SW480 (cell line): Measurements from ENCODE around the gene EFS.
A peak's percentile ranks its signal among the peaks of the same experiment; 100 is the strongest.

Experiments used
- DNase-seq: peaks from one replicate; pipeline ENCODE4 v3.0.0-alpha.2; 2016; ENCODE audit warnings: low spot score

The EFS gene

GRCh38 chr14:23358553-23359166 is 6.3 kb downstream of the EFS start:
- DNase-seq, result no peak

GRCh38 chr14:23358042-23358441 is 6.9 kb downstream of the EFS start:
- no peak for DNase-seq

DNA sequence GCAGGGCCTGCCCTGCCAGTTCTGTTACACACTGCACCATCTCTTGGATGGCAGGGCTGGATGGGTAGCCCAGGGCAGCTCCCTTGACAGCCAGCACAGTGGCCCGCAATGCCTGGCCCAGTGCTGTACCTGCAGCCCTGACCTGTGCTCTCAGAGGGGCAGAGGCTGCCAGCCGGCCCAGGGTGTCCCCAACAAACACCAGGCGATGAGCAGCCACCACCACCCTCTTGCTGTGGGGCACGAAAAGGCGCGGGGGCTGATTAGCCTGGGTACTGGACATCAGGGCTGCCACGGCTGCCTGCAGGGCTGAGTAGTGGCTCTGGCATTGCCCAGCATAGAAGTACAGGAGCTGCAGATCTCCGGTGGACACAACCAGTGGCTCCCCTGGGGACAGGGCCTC is 7.7 kb downstream of the EFS start:
- DNase-seq, result no peak

DNA sequence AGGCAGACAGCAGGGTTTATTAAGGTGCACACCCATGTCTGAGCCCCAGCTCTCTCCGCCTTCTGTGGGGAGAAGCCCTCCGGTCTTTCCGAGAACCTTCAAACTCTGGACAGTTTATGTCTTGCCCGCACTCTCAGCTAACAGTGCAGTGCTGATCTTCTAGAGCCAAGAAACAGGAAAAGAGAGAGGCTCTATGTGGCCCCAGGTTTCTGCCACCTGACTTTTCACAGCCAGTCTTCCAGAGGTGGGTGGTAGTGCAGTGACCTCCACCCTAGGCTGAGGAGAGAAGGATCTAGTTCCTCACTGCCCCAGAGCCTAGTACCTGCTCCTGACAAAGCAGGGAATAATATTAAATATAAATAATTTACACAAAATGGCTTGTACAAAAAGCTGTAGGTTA is 8.3 kb downstream of the EFS start:
- no peak for DNase-seq

GRCh38 chr14:23355871-23356435 is 9.0 kb downstream of the EFS start:
- DNase-seq, result no peak

GRCh38 chr14:23354990-23355389 is 10.0 kb downstream of the EFS start:
- DNase-seq, result no peak

GRCh38 chr14:23353433-23353780 is 11.6 kb downstream of the EFS start:
- DNase-seq, result no peak

DNA sequence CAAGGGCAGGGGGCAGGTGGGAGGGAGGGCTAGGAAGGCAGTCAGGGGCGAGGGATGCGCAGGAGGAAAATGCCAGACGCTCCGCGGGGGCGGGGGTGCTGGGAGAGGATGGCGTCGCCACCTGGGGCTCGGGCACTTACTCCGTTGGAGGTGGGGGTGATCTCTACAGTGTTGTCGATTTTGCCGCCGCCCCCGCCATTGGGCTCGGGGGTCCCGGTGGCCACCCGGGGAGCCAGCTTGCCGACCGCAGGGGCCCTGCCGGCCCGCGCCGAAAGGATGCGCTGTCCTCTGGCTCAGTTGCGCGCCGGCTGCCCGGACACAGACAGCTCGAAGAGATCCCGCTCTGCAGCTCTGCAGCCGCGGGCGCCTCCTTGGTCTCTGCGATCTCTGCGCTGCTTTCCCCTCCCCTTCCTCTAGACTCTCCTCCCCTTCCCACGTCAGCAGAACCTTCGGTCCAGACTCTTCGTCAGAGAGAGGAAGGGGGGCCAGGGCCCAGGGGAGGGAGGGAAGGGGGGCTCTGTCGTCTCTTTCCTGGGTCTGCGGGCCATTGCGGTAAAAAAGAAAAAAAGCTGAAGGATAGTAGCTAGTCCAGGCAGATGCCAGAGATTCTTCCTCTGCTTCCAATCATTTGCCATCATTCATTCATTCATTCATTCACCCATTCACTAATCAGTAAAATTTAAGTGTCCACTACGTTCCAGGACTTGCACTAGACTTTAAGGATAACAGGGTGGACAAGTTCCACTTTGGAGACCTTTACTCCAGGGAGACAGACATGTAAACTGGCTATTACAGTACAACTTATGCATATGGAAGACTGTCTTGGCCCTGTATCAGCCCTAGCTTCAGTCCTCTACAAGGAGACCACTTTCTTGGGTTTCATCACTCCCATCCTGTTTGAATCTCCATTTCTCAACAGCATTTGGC is 12.2 kb downstream of the EFS start, which contains the start of gene SLC22A17:
TSS of gene SLC22A17 (minus strand) at position 382 of the 927 bp plus-strand sequence.
- peak; percentile 39 for DNase-seq

DNA sequence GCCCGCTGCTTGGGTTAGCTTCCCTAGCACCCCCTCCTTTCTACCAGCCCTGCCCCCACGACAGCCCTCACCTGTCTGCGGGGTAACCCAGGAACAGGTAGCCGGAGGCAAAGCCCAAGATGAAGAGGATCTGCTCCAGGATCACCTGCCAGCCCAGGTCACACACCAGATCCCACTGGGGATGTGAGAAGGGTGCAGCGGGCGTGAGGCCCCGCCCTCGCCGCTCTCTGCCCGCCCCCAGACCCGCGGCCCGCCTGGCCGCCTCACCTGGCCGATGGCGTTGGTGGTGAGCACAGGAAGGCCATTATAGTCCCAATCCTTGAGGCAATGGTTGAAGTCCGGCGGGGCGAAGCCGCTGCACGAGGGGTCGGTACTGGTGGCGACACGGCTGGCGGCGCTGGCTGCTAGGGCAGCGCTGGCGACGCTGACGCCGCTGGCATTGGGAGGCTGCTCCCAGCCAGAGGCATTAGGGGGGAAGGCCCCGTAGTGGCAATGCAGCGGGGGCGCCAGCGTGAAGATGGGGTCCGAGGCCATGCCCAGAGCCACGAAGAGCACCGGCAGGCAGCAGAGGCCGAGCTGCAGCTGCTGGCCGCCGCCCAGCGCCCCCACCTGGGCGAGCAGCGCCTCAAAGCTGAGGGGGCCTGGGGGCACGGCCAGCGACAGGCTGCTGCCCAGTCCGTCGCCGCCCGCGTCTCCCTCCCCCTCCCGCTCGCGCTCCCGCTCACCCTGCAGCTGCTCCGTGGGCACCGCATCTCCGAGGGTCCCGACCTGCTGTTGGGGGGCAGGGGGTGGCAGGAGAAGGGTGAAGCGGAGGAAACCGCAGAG is 13.1 kb downstream of the EFS start:
- no peak for DNase-seq

DNA sequence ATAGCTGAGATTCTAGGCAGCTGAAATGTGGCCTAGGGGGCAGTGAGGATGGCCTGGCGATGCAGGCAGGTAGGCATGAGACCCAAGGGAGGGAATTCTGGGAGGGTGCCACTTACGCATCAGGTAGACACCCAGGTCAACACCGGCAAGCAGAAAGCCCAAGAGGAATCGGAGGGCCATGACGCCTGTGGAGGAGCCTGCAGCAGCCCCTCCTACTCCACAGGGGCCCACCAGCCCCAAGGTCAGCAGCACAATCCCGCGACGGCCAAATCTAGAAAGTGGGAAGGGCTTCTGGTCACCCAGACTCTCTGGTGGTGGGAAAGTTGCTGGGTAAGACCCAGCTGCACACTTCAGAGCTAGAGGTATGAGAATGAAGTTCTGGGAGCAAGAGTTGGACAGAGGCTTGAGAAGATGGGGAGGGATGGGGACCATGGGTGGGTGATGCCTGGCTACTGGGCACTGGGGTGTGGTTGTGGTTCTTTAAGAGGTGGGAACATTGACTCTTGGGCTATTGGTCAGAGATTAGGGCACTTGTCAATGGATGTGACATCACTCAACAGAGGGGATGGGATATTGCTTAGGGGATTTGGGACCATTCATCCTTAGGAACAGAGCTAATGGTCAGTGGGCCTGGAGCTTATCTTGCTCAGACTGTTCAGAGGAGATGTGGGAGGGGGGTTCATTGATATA is 15.7 kb downstream of the EFS start:
- DNase-seq, result no peak

- no peak for DNase-seq
Observed at GRCh38 chr14:23348297-23348655, 16.7 kb downstream of the EFS start.

- DNase-seq, result no peak
Observed at GRCh38 chr14:23347406-23348296, 17.3 kb downstream of the EFS start.

DNA sequence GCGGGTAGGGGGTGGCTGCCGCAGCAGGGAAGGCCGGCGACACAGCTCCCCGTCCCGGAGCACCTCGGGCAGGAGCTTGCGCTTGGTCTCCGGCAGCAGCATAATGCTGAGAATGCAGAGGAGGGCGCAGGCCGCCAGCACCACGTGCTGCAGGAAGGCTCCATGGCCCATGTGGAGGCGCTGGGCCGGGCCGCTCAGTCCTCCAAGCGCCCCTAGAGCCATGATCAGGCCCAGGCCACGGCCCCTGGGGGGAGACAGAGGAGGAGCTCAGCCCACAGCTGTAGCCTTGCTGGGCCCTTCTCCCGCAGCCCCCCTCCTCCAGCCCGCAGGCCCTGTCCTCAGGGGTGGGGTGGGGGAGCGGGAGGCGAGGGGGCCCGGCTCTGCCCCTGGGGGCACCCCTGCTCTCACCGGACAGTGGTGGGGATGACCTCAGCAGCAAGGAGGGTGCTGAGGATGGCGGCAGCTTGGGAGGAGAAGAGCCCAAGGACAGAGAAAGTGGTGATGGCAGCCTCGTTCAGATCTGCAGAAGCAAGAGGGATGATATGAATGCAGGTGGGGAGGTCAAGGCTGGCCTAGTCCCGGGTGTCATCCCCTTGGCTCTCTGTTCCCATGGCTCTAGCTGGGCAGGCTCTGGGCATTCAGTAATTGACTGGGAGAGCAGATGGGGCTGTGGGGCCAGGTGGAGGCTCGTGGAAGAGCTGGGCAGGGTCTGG is 18.1 kb downstream of the EFS start:
- DNase-seq, result no peak

DNA sequence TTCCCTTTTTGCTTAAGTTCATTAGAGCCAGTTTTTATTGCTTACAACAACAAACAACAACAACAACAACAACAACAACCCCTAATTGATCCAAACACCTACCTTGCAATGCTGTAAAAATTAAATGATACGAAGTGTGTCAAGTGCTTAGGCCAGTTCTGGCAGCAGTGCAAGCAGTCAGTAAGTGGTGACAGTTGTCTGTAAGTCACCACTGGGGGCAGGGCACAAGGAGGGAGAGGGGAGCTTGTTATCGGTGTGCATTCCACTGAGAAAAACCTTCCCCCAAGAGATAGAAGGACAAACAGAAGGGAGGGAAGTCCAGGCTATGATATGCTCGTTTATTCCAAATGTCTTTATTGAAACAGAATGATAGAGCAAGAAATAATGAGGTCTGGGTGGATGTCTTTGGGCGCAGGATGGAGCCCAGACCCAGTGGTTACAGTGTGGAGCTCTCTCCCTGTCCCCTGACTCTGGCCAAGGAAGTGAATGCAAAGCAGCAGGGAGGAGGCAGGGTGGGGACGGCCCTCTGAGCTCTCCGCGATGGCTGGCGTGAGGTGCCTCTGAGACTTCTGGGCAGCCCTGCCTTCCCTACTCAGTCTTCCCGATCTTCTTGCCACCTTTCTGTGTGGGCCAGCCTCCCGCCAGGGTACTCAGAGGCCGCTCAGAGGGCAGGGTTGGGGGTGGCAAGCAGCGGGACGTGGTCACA is 18.8 kb downstream of the EFS start:
- no peak for DNase-seq

GRCh38 chr14:23344481-23344880 is 20.5 kb downstream of the EFS start:
- DNase-seq, result no peak

GRCh38 chr14:23339506-23340268 is 25.3 kb downstream of the EFS start:
- no peak for DNase-seq

DNA sequence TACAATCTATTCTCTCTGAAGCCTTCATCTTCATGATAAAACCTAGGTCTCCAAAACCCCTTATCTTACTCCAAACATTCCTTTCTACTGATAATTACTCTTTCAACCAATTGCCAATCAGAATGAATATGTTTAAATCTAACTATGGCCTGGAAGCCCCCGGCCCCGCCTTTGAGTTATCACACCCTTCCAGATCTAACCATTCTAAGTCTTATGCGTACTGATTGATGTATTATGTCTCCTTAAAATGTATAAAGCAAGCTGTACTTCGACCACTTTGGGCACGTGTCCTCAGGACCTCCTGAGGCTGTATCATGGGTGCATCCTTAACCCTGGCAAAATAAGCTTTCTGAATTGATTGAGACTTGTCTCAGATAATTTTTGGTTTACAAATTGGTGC is 29.3 kb downstream of the EFS start:
- DNase-seq, result no peak

DNA sequence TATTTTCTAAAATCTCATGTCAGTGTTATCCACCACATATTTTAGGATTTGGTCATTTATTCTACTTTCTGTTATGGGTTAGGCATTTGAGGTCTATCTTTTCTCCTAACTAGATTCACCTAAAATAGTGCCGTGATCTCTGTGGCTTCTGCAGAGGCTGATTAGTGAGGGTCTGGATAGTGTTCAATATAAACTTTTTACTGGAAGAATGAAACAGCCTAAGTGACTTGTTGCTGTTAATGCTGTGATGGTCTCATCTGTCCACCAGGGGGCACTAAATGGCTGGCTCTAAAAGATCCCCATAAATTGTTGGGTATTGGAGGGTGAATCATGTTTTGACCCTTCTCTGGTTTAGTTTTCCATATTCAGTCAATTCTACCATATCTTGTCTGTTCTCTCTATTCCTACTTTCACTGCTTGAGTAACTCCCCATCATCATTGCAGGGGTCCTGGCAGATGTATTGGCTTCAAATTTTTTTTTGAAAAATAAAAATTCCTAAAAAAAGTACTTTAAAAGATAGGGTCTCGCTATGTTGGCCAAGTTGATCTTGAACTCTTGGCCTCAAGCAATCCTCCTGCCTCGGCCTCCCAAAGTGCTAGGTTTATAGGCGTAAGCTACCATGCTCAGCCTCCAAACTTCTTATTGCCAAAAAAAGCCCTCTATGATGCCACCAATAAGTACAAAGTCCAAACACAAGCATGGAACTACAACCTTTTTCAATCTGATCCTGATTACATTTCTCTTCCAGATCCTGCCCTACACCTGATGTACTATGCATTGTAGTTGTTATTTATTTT is 36.8 kb downstream of the EFS start:
- peak; percentile 70 for DNase-seq
